HG03064 (cell line): ENCODE measurements around the gene OR51B2.
"Not testable (repeated sequence)": the region's sequence is repeated elsewhere in the genome, so short reads cannot be mapped to it uniquely, and the experiment has no call there.

ENCODE experiments used
- ATAC-seq: cut with Tn5 transposase; IDR thresholded peaks from one replicate; pipeline ENCODE4 v1.9.1; 2021; ENCODE audit warnings: low read depth; ENCODE audit not compliant: unreplicated experiment

The OR51B2 gene

DNA sequence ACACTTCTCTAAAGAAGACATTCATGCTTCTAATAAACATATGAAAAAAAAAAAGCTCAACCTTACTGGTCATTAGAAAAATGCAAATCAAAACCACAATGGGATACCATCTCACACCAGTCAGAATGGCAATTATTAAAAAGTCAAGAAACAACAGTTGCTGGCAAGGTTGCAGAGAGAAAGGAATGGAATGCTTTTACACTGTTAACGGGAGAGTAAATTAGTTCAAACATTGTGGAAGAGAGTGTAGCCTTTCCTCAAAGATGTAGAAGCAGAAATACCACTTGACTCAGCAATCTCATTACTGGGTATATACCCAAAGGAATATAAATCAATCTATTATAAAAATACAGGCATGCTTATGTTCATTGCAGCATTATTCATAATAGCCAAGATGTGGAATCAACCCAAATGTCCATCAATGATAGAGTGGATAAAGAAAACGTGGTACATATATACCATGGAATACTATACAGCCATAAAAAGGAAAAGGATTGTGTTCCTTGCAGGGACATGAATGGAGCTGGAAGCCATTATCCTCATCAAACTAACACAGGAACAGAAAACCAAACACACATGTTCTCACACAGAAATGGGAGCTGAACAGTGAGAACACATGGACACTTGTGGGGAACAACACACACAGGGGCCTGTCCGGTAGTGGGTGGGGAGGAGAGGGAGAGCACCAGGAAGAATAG is 10.6 kb downstream of the OR51B2 start:
- ATAC-seq, result not testable (repeated sequence)

DNA sequence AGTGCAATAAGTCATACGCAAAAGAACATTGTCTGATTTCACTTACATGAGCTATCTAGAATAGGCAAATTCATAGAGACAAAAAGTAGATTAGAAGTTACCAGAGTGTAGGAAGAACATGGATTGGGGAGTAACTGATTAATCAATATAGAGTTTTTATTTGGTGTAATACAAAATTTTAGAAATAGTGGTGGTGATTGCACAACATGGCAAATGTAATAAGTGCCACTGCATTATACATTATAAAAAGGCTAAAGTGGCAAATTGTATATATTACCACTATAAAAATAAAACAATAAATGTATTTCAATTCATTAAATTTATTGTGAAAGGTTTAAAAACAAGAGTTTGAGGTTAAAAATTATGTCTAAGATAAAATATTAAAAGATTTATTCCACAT is 13.7 kb downstream of the OR51B2 start:
- no peak for ATAC-seq

DNA sequence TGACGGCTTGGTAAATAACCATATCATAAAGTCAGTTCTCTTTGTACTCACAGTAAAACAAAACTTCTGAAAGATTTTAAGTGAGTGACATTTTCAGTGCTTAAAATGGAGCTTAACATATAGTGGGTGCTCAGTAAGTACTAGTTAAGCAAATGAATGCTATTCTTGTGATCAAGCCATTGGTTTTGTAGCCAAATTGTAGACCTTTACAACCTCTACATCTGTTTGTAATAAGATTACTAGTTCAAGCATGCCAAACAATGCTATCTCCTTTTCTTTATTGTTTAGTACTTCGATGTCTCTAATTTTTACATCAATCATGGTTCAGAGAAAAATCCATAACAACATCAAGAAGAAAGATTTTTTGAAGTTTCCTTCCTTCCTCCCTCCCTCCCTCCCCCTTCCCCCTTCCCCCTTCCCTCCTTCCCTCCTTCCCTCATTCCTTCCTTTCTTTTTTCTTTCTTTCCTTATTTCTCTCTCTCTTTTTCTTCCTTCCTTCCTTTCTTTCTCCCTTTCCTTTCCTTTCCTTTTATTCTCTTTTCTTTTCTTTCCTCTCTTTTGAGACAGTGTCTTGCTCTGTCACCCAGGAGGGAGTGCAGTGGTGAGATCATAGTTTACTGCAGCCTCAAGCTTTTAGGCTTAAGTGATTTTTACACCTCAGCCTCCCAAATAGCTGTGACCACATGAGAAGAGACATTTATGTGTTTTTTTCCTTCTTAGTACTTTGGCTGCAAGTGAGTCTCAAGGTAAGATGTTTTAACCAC is 16.7 kb downstream of the OR51B2 start:
- no peak for ATAC-seq

DNA sequence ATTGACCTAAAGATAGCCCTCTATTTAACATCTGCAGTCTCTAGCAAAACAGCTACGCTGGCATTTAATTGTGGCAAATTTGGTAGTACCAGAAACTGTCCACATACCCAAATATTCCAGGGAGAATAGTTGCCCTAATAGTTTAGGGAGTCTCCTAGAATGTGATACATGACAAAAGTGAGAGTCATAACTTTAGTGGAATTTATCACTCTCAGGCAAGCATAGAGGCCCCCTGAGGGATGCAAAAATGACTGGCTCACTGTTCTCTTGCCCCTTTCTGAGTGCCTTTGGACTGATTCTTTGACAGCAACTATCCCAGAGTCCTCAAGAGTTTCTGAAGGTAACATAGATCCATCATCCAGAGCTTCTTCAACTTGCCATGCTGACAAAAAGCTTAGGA is 20.1 kb downstream of the OR51B2 start:
- ATAC-seq, result no peak

DNA sequence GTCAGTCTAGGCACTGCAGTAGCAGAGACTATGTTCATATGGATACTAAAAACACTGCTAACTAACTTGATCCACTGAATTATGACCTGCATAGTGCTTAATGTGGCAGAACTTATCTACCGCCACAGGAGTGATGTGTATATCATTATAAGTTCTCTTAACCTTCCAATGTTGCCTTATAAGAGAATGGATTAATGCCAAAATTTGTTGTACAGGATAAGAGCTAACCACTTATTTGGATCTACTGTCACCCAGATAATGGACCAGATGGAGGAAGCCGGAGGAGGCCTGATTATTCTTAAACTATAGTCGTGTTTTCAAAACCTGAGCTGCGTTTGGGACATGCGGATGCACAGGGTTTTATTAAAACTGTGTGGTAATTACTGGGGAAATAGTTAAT is 20.5 kb downstream of the OR51B2 start:
- no peak for ATAC-seq

DNA sequence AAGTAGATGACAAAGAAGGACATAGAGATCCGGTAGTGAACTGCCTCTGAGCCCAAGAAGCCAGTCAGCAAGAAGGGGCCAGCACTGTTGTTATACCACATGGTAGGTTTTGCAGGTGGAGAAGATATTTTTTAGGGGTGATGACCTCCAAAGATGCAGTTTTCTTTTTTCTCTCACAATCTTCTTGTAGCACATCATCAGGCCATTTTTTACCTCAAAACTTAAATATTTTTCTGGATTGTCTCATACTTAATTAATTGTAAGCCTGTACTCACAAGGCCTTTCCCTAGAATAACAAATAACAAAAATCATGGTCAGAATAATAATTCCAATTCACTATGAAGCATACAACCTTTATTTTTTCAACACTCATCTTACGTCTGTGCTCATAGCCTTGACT is 22.3 kb downstream of the OR51B2 start, which contains the start of gene OR51B4:
Gene OR51B4, minus strand, starts transcription at position 101 of the 400 bp plus-strand sequence. Its CDS starts 0 bp downstream, at position 101.
- no peak for ATAC-seq

DNA sequence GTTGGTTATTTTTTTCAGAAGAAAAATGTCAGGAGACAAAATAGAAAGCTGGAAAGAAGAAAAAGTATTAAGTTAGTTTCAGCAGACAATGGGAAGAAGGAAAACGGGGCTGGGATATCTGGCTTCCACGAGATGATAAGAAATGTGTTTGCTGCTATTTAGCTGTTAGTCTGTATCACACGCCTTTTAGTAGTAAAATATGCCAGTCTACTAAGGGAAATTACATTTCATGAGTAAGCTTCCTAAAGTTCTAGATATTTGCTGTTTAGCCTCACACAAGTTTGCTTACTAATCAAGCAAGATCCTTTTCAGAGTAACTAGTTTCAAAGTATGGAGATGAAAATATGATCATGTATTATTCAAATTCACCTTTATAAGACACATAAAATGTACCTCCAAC is 23.8 kb downstream of the OR51B2 start:
- ATAC-seq, result no peak

DNA sequence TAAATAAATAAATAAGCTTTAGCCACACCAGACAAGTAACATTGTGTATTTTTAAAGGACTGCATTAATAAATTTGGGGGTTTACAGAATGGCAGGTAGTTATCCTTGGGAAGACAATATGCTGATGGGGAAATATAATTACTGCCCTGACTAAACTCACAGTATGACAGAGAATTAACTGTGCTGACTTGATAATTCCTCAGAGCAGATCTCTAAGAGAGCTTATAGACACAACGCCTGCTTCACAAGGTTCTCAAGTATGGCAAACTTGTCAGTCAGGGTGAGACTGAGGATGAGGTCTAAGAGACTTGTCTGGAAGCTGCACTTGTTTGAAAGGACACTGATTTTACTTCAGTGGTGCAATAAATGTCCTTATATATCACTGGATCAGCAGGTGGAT is 25.6 kb downstream of the OR51B2 start:
- no peak for ATAC-seq

DNA sequence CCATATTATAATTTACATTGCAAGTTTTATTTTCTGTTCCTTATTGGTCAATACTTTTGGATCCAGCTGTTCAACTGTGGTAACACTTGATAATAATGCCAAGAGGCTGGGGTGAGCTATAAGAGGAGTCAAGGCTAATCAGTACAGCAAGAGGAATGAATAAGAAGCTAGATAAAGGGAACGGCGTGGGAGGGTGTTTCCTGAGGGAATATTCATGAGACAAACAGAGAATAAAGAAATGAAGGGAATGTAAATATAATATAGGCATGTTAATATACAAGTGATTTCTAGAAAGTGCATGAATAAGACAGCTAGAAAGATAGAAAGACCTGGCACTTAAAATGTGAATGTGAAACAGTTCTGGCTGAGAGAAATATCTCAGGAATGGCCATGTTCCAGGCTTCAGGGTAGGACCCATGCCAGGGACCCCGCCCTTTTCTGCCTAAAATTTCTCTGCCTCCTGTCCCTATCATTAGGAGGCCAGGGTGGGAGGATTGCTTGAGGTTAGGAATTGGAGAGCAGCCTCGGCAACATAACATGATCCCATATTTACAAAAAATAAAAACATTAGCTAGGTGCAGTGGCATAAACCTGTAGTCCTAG is 26.3 kb downstream of the OR51B2 start:
- ATAC-seq, result no peak

DNA sequence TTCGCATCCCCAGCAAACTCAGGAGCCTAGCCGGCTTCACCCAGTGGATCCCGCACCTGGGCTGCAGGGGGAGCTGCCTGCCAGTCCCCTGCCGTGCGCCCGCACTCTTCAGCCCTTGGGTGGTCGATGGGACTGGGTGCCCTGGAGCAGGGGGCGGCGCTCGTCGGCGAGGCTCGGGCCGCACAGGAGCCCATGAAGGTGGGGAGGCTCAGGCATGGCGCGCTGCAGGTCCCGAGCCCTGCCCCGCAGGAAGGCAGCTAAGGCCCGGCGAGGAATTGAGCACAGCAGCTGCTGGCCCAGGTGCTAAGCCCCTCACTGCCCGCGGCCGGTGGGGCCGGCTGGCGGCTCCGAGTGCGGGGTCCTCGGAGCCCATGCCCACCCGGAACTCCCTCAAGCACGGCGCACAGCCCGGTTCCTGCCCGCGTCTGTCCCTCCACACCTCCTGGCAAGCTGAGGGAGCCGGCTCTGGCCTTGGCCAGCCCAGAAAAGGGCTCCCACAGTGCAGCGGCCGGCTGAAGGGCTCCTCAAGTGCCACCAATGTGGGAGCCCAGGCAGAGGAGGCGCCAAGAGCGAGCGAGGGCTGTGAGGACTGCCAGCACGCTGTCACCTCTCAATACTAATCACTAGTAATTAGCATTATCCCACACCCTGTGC is 29.6 kb downstream of the OR51B2 start:
- not testable (repeated sequence) for ATAC-seq

DNA sequence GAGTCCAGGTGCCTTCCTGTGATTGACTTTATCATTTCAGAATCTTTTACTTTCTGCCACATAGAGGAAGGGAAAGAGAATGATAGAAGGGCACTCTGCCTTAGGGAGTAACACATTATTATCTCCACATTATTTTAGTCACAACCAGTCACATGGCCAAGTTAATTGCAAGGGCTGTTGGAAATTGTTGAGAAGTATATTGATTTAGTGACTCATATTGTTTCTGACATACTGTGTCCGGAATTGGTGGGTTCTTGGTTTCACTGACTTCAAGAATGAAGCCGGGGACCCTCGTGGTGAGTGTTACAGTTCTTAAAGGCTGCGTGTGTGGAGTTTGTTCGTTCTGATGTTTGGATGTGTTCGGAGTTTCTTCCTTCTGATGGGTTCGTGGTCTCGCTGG is 31.1 kb downstream of the OR51B2 start:
- ATAC-seq, result no peak

DNA sequence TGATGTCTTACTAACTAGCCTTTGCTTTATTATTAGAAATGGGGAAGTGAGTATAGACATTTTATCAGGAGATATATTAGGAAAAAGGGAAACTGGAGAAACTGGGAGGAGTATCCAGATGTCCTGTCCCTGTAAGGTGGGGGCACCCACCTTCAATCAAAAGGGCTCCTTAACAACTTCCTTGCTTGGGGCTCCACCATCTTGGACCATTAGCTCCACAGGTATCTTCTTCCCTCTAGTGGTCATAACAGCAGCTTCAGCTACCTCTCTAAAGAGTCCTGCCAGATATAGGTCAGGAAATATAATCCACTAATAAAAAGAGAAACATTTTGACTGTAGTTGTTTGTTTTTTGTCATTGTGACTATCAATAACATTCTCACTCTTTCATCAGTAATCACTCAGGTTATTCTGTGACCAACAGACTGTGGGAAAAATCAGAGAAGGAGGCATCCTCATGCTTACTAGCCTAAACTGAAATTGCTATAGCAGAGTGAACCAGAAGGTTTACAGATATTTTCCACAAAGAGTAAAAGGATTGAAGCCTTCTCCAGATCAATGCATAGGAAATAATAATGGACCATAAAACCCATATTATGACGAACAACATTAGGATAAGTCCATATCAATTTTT is 32.8 kb downstream of the OR51B2 start:
- ATAC-seq, result peak; percentile 97

DNA sequence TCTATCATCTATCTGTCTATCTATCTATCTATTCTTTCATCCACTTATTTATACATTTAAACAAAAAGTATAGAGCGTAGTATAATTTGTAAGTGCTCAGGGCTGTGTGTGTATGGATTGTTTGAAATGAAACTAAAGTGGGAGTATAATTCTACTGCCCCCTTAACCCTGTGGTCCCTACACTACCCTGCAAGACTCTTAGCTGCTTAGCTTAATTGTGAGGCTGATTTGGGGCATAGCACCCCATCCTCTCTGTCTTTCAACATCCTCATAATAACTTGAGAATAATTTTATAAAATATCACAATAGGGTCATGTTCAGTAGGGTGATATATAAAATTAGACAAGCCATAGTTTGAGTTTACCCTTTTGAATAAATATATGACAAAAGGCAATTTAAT is 34.0 kb downstream of the OR51B2 start:
- ATAC-seq, result no peak

DNA sequence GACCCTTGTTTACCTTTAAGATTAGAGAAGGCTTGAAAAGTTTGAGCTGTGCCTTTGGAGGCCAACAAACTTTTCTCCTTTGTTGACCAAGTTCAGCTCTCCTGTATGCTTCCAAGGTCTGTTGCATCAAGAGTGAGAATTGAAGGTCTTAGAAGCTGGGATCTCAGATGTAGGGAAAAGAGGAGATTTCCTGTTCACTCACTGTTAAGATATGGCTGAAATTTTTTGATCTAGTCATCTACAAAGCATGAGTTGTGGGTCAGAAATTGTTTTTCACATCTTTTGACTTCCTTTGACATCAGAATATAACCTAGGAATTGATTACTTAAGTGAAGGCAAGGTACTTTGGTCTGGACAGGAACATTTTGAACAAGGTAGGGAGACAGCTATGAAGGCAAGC is 34.4 kb downstream of the OR51B2 start:
- no peak for ATAC-seq

DNA sequence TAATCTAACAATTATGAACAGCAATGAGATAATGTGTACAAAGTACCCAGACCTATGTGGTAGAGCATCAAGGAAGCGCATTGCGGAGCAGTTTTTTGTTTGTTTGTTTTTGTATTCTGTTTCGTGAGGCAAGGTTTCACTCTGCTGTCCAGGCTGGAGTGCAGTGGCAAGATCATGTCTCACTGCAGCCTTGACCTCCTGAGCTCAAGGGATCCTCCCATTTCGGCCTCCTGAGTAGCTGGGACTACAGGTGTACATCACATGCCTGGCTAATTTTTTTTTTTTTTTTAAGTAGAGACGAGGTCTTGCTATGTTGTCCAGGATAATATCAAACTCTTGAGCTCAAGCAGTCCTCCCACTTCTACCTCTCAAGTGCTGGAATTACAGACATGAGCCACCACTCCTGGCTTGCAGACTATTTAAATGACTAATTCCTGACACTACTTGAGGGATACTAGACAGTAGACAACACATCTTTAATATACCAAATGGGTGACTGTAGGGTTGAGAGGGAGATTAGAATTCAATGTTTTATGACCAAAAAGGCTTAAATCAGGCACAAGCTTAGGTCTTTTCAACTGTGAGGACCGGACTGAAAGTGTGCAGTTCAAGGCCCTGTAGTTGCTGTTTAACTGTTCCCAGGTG is 35.1 kb downstream of the OR51B2 start:
- no peak for ATAC-seq

DNA sequence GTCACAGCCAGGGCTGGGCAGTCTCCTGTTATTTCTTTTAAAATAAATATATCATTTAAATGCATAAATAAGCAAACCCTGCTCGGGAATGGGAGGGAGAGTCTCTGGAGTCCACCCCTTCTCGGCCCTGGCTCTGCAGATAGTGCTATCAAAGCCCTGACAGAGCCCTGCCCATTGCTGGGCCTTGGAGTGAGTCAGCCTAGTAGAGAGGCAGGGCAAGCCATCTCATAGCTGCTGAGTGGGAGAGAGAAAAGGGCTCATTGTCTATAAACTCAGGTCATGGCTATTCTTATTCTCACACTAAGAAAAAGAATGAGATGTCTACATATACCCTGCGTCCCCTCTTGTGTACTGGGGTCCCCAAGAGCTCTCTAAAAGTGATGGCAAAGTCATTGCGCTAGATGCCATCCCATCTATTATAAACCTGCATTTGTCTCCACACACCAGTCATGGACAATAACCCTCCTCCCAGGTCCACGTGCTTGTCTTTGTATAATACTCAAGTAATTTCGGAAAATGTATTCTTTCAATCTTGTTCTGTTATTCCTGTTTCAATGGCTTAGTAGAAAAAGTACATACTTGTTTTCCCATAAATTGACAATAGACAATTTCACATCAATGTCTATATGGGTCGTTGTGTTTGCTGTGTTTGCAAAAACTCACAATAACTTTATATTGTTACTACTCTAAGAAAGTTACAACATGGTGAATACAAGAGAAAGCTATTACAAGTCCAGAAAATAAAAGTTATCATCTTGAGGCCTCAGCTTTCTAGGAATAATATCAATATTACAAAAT is 35.8 kb downstream of the OR51B2 start:
- ATAC-seq, result no peak

DNA sequence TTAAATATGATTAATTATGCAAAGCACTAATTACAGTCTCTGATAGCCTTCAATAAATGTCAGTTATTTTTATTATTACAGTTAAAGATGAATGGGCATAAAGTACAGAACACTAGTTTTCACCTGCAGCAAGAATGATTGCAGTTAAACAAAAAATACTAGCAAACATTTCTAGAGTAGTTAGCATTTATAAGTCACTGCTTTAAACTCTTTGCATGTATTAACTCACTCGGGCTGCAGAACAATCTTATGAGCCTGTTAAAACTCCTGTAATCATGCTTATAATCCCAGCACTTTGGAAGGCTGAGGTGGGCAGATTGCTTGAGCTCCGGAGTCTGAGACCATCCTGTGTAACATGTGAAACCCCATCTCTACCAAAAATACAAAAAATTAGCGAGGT is 37.2 kb downstream of the OR51B2 start:
- ATAC-seq, result no peak

DNA sequence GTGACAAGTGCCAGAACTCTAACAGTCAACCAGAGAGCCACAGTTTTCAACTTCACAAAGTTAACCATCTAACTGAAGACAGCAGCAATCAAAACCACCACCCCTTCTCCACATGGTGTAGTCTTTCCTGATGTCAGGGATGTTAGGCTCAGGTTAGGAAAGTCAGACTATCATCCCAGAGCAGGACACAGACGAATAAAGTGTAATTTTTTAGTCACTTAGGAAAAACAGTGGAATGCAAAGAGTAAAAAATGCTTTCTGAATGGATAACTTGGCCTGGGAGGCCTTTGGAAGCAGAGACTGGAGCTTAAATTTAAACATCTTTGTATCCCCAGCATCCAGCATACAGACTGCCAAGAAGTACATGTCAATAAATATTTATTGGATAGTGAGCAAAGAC is 37.7 kb downstream of the OR51B2 start:
- ATAC-seq, result no peak

DNA sequence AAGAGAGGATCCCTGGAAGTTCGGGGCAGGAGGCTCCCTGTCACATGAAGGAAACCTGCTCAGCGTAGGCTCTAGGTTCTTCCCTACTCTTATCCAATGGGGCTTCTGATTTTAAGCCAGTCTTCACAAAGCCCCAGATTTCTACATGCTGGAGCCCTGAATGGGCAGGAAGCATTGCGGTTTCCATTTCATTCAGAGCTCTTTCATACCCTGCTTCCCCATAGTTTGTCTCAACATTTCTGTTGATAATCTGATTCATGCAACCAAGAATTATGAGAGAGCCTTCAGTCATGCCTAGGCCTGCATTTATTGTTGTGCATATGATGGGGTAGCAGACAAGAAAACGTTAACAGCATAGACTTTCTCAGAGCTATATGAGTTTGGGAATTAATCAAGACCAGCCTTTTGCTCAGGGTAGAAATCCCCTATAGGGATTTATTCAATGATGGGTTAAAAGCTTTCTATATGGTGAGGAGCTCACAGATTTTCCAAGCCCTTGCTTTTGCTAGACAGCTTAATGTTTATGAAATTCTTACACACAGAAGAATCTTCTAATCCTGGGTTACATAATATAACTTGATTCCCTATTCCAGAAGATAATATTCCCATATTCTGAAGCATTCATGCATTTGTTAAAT is 38.3 kb downstream of the OR51B2 start:
- no peak for ATAC-seq
